K562 (cell line): ENCODE measurements around the gene GPD2. TPM values are rescaled to one million over a fixed set of nuclear protein-coding genes. Genes with fewer than 3 reads are reported as not detected.

Source experiments
- BRF2 ChIP-seq: IDR thresholded peaks from 3 replicates; pipeline ENCODE4 v1.6.1; 2011; ENCODE audit warnings: borderline replicate concordance, mild to moderate bottlenecking; ENCODE audit not compliant: insufficient read length, insufficient read depth
- CEBPG ChIP-seq, 3 experiments: fragments of 200-800 bp in 1 of 3; sonication (Bioruptor generic) in 1 of 3; sonication (generic) in 1 of 3; formaldehyde crosslinking in 1 of 3; IDR thresholded peaks in 2 of 3; conservative IDR thresholded peaks in 1 of 3; 2 replicates each; pipeline versions ENCODE4 v1.6.1 to v1.8.0; 2016 to 2022; ENCODE audit warnings: missing compliant biosample characterization in 2 of 3, missing genetic modification characterization in 2 of 3, mild to moderate bottlenecking in 1 of 3, missing genetic modification reagents in 1 of 3
- DPF2 ChIP-seq: fragments of 450-650 bp; IDR thresholded peaks from 2 replicates; pipeline ENCODE4 v1.6.1; 2016
- EZH2 ChIP-seq: IDR thresholded peaks from 2 replicates; pipeline ENCODE4 v1.6.1; 2012; ENCODE audit warnings: low read depth, mild to moderate bottlenecking, inconsistent platforms, low read length, borderline replicate concordance
- FOXP4 ChIP-seq: sonication (generic); formaldehyde crosslinking; IDR thresholded peaks from 2 replicates; pipeline ENCODE4 v1.8.0; 2022; ENCODE audit warnings: mild to moderate bottlenecking, missing genetic modification reagents, borderline replicate concordance
- JUN ChIP-seq, 2 experiments: sonication (generic) in 1 of 2; formaldehyde crosslinking in 1 of 2; IDR thresholded peaks; 2 replicates each; pipeline versions ENCODE4 v1.6.1 to v1.8.0; 2012 to 2022; ENCODE audit warnings: borderline replicate concordance in 2 of 2, mild to moderate bottlenecking in 2 of 2, improper control_type of control experiment in 1 of 2, low read depth in 1 of 2, low read length in 1 of 2, missing genetic modification reagents in 1 of 2
- KLF13 ChIP-seq: fragments of 450-650 bp; IDR thresholded peaks from 2 replicates; pipeline ENCODE4 v1.6.1; 2016; ENCODE audit warnings: missing genetic modification characterization, low read depth, mild to moderate bottlenecking, missing compliant biosample characterization, moderate library complexity, borderline replicate concordance
- MAFG ChIP-seq: fragments of 450-650 bp; conservative IDR thresholded peaks from 2 replicates; pipeline ENCODE4 v1.6.1; 2016; ENCODE audit warnings: missing genetic modification characterization, missing compliant biosample characterization
- POLR2AphosphoS5 ChIP-seq: IDR thresholded peaks from 2 replicates; pipeline ENCODE4 v1.6.1; 2011; ENCODE audit warnings: mild to moderate bottlenecking, low read depth, low read length, moderate library complexity; ENCODE audit not compliant: control insufficient read depth, insufficient read depth
- THRB ChIP-seq: fragments of 450-650 bp; formaldehyde crosslinking; conservative IDR thresholded peaks from 2 replicates; pipeline ENCODE4 v1.4.0; 2022; ENCODE audit warnings: mild to moderate bottlenecking, missing genetic modification characterization
- ZBTB12 ChIP-seq: fragments of 250-450 bp; sonication (Bioruptor Pico); IDR thresholded peaks from 2 replicates; pipeline ENCODE4 v1.4.0; 2020
- polyA plus RNA-seq, 8 experiments: library from polyadenylated mRNA; depleted of rRNA in 4 of 8; stranded (reverse) in 5 of 8; unstranded in 3 of 8; fragments of >200 nt; fragmentation: Nextera tagmentation in 2 of 8; fragmentation: Illumina TruSeq in 1 of 8; extraction: Ambion mirVana in 2 of 8; extraction: Trizol in 1 of 8; gene quantifications; 2 replicates each; pipeline versions ENCODE4 v1.2.1 to v1.2.3, GENCODE V29; 2011 to 2014; ENCODE audit warnings: inconsistent platforms in 1 of 8, missing spikeins in 1 of 8
- total RNA-seq, 7 experiments: library from RNA; depleted of rRNA in 6 of 7; stranded (reverse); fragments of >200 nt in 6 of 7; fragmentation: Illumina TruSeq in 2 of 7; extraction: Trizol in 2 of 7; gene quantifications; 2 replicates each; pipeline versions ENCODE4 v1.2.1 to v1.2.3, GENCODE V29; 2011 to 2021; ENCODE audit warnings: low replicate concordance in 1 of 7

The GPD2 gene
- total and polyA plus RNA-seq, 9 of the 15 experiments (the other 6 are each of a cell fraction or from before 2014, with no cell fraction given) = 5.2 to 39.2 (median 19.0) TPM

- TF ChIP-seq FOXP4 (CRISPR knock-in tag) (no peak), POLR2AphosphoS5 (no peak), CEBPG (CRISPR knock-in tag; IDR thresholded peaks at IDR 0.05) (no peak), CEBPG (tag; conservative IDR thresholded peaks at IDR 0.05 in 1 of 2, IDR thresholded peaks at IDR 0.05 in 1 of 2) (peak in 1 of 2 experiments; percentile 32; a peak in 1 of 4 replicates), JUN (IDR thresholded peaks at IDR 0.05; ENCODE audit: borderline replicate concordance, low read depth, low read length) (no peak), JUN (CRISPR knock-in tag; IDR thresholded peaks at IDR 0.05; ENCODE audit: borderline replicate concordance) (no peak), BRF2 (no peak), ZBTB12 (CRISPR knock-in tag) (no peak), EZH2 (no peak), KLF13 (no peak), MAFG (0 out of 2 replicates have a peak, but pooled peaks have one; percentile 26), DPF2 (no peak), THRB (CRISPR knock-in tag) (no peak)
Measured at GRCh38 chr2:156399224-156399949, 36.8 kb upstream of the GPD2 start (continued).
